ENCODE measurements around the gene SAMD7. TPM values are rescaled to one million over a fixed set of nuclear protein-coding genes. Genes with fewer than 3 reads are reported as not detected.

SAMD7 gene
- total RNA-seq, 1 experiment from 2014 or later = not detected

- TF ChIP-seq FOXK1 (CRISPR knock-in tag; IDR thresholded peaks at IDR 0.05) (no peak), PREB (CRISPR knock-in tag; IDR thresholded peaks at IDR 0.05; ENCODE audit: borderline replicate concordance) (no peak), TCF7 (CRISPR knock-in tag; IDR thresholded peaks at IDR 0.05; ENCODE audit: low read depth) (no peak), FOXJ3 (CRISPR knock-in tag; IDR thresholded peaks at IDR 0.05; ENCODE audit: borderline replicate concordance) (no peak), IRF2 (CRISPR knock-in tag; IDR thresholded peaks at IDR 0.05; ENCODE audit: borderline replicate concordance, low read depth) (no peak), ZNF671 (CRISPR knock-in tag; IDR thresholded peaks at IDR 0.05) (no peak), TEAD1 (CRISPR knock-in tag; IDR thresholded peaks at IDR 0.05) (no peak), USF2 (CRISPR knock-in tag; IDR thresholded peaks at IDR 0.05) (no peak), AFF4 (CRISPR knock-in tag; IDR thresholded peaks at IDR 0.05; ENCODE audit: borderline replicate concordance) (no peak)
- peaks cover 3% of the 10 kb centered on the region; the same call in 1 of the 2 replicates for H3K9me3 Mint-ChIP-seq
- H3K27ac Mint-ChIP-seq = peak overlapping the region; percentile 59; the same call in 1 of the 2 replicates
- no peaks in the 10 kb centered on the region for H3K27me3 Mint-ChIP-seq (ENCODE audit: low read depth)
- H3K36me3 Mint-ChIP-seq = no peaks in the 10 kb centered on the region
- CTCF ChIA-PET = interaction anchor here (0.5 kb wide), 1 partner anchor 118 kb away, joined by 3 read pairs; the partner anchor contains the start of gene ACTRT3
- DNase-seq (ENCODE audit: low spot score) (no peak), ATAC-seq (peak; percentile 69)
- peaks cover 12% of the 10 kb centered on the region for H3K4me1 Mint-ChIP-seq
- POLR2A ChIA-PET = no interaction called here
- H3K4me3 Mint-ChIP-seq = no peak overlapping the region
Measured at GRCh38 chr3:169886671-169887070, 24.7 kb upstream of the SAMD7 start.

- no peaks in the 10 kb centered on the region for H3K27me3 Mint-ChIP-seq (ENCODE audit: low read depth)
- TF ChIP-seq ELF4 (CRISPR knock-in tag; IDR thresholded peaks at IDR 0.05; ENCODE audit: low read depth) (no peak), ARID4B (CRISPR knock-in tag; IDR thresholded peaks at IDR 0.05; ENCODE audit: borderline replicate concordance) (no peak)
- DNase-seq (ENCODE audit: low spot score) (no peak), ATAC-seq (no peak)
- no peak overlapping the region for H3K4me3 Mint-ChIP-seq
- no peaks in the 10 kb centered on the region for H3K4me1 Mint-ChIP-seq
- no peaks in the 10 kb centered on the region for H3K9me3 Mint-ChIP-seq
- no peak overlapping the region for H3K27ac Mint-ChIP-seq
- CTCF ChIA-PET = no interaction called here
- POLR2A ChIA-PET = interaction anchor here (0.7 kb wide), 1 partner anchor 11 kb away, joined by 3 read pairs; no protein-coding TSS in a partner anchor
- no peaks in the 10 kb centered on the region for H3K36me3 Mint-ChIP-seq
Measured at GRCh38 chr3:169891886-169892285, 19.5 kb upstream of the SAMD7 start.

- Mint-ChIP-seq H3K9me3 (peaks cover under 1% of the 10 kb centered on the region; the same call in 1 of the 2 replicates), H3K27me3 (ENCODE audit: low read depth) (no peaks in the 10 kb centered on the region), H3K36me3 (no peaks in the 10 kb centered on the region), H3K4me3 (no peak overlapping the region), H3K27ac (no peak overlapping the region), H3K4me1 (no peaks in the 10 kb centered on the region)
- TF ChIP-seq USF2 (CRISPR knock-in tag; IDR thresholded peaks at IDR 0.05) = no peak
- TF ChIP-seq TP53 (CRISPR knock-in tag; IDR thresholded peaks at IDR 0.05) = no peak
- TF ChIP-seq E2F5 (CRISPR knock-in tag; IDR thresholded peaks at IDR 0.05) = no peak
- TF ChIP-seq NFATC4 (CRISPR knock-in tag; IDR thresholded peaks at IDR 0.05) = no peak
- no peak for TF ChIP-seq ZNF425 (CRISPR knock-in tag; conservative IDR thresholded peaks at IDR 0.05)
- no peak for TF ChIP-seq ZNF671 (CRISPR knock-in tag; IDR thresholded peaks at IDR 0.05)
- POLR2A ChIA-PET = no interaction called here
- DNase-seq (ENCODE audit: low spot score) (no peak), ATAC-seq (no peak)
- CTCF ChIA-PET = no interaction called here
Measured at GRCh38 chr3:169894110-169894509, 17.3 kb upstream of the SAMD7 start.

Data from WTC11 (cell line).